Choroid plexus epithelial cell (primary cell): ENCODE data around the gene XIRP2.
"Not testable (repeated sequence)": the region's sequence is repeated elsewhere in the genome, so short reads cannot be mapped to it uniquely, and the experiment has no call there.

Experiments
- DNase-seq: peaks from one replicate; pipeline ENCODE4 v3.0.0-alpha.2; 2010; ENCODE audit warnings: low read depth
- H3K4me3 ChIP-seq: 2 replicates; pipeline ENCODE4 v1.5.1; 2011; ENCODE audit warnings: low read depth, mild to moderate bottlenecking, control low read depth, low read length, moderate library complexity
- TF ChIP-seq, protein P1 (sequence below): conservative IDR thresholded peaks from 2 replicates; pipeline ENCODE4 v1.5.1; 2011; ENCODE audit warnings: low read depth, mild to moderate bottlenecking, control low read depth, inconsistent platforms, low read length, moderate library complexity

XIRP2 gene

DNA sequence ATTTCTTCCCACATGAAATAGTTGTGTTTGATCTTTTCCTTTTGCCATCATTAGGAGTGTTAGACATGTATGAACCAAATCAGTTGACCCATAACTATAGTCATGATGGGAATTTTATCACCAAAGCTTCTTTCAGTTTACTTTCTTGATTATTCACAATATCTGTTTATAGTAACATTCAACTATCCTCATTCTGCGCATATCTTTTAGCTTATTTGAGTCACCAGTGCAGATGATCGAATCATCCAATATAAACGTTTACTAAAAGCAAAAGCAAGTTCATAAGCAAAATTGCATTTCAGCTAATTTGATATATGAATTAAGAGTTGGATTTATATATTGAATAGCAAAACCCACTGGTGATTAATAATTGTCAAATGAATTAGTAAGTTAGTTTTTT lies 216.4 kb downstream of the XIRP2 start:
- H3K4me3 ChIP-seq = no peak overlapping the region
- DNase-seq = no peak
- TF ChIP-seq, protein P1, sequence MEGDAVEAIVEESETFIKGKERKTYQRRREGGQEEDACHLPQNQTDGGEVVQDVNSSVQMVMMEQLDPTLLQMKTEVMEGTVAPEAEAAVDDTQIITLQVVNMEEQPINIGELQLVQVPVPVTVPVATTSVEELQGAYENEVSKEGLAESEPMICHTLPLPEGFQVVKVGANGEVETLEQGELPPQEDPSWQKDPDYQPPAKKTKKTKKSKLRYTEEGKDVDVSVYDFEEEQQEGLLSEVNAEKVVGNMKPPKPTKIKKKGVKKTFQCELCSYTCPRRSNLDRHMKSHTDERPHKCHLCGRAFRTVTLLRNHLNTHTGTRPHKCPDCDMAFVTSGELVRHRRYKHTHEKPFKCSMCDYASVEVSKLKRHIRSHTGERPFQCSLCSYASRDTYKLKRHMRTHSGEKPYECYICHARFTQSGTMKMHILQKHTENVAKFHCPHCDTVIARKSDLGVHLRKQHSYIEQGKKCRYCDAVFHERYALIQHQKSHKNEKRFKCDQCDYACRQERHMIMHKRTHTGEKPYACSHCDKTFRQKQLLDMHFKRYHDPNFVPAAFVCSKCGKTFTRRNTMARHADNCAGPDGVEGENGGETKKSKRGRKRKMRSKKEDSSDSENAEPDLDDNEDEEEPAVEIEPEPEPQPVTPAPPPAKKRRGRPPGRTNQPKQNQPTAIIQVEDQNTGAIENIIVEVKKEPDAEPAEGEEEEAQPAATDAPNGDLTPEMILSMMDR = no peak

DNA sequence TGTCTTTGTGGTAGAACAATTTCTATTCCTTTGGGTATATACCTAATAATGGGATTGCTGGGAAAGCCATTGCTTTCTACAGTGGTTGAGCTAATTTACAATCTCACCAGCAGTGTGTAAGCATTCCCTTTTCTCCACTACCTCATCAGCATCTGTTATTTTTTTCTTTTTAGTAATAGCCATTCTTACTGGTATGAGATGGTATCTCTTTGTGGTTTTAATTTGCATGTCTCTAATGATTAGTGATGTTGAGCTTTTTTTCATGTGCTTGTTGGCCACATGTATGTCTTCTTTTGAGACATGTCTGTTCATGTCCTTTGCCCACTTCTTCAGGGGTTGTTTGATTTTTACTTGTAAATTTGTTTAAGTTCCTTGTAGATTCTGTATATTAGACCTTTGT lies 221.4 kb downstream of the XIRP2 start:
- DNase-seq, H3K4me3 ChIP-seq: not testable (repeated sequence)

DNA sequence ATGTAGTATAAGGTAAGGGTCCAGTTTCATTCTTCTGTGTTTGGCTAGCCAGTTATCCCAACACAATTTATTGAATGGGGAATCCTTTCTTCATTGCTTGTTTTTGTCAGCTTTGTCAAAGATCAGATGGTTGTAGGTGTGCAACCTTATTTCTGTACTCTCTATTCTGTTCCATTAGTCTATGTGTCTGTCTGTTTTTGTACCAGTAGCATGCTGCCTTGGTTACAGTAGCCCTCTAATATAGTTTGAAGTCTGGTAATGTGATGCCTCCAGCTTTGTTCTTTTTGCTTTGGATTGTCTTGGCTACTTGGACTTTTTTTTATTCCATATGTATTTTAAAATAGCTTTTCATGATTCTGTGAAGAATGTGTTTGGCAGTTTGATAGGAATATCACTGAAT lies 222.1 kb downstream of the XIRP2 start:
- no peak overlapping the region for H3K4me3 ChIP-seq
- TF ChIP-seq, protein P1 = no peak
- no peak for DNase-seq

DNA sequence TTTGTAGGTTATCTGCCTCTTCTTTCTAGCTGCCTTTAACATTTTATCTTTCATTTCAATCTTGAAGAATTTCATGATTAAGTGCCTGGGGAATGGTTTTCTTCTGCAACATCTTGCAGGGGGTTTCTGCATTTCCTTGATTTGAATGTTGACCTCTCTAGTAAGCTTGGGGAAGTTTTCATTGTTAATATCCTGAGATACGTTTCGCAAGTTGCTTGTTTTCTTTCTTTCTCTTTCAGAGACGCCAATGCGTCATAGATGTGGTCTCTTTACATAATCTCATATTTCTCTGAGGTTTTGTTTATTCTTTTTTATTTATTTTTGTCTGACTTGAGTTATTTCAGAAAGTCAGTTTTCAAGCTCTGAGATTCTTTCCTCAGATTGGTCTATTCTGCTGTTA lies 225.7 kb downstream of the XIRP2 start:
- peak overlapping the region; percentile 29 for H3K4me3 ChIP-seq
- TF ChIP-seq, protein P1 = no peak
- peak; percentile 86 for DNase-seq

DNA sequence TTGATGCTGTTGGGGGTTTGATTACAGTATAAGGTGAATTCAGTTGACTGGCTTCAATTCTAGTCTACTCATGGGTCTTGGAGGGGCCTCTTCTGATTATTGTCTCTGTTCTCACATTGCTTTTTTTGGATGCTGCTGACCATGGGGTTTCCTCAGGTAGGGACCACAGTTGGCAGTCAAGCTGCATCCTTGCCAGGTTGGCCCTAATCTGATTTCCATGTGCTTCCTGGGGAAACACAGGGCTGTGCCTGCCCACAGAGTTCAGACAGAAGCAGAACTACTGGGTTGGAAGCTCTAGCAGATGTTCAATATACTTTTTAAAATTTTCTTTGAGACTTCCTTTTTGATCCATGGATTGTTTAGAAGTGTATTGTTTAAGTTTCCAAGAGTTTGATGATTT lies 227.3 kb downstream of the XIRP2 start:
- TF ChIP-seq, protein P1 = no peak
- DNase-seq = no peak
- no peak overlapping the region for H3K4me3 ChIP-seq

DNA sequence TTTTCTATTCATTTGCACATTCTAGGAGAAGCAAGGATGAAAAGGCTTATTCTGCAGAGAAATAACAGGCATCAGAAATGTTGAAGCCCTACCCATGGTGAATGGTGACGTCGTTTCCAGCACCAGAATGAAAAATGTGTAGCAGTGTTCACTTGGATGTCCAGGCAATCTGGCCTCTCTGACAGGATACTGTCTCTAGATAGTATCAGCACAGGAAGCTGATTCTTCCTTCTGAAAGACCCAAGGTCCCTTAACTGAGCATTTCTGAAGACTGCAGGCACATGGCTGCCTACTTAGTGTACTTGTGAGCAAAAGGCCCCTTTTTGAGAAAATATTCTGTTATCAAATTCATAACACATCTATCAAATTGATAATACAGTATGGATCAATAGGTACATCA lies 234.1 kb downstream of the XIRP2 start:
- TF ChIP-seq, protein P1 = no peak
- DNase-seq = no peak
- no peak overlapping the region for H3K4me3 ChIP-seq

DNA sequence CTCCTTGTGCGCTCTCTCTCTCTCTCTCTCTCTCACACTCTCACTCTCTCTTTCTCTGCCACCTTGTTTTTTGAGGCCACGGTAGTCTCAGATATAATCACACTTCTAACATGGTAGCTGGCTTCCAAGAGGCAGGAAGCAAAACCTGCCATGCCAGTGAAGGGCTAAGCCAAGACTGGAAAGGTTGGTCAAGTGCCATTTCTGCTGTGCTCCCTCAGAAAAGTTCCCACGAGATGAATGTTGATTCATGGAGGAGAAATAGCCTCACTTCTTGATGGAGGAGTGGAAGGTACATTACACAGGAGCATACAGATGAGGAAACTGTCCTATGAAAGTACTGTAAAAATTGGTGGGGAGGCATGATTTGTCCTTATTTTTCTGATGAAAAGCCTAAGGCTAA lies 237.9 kb downstream of the XIRP2 start:
- no peak overlapping the region for H3K4me3 ChIP-seq
- DNase-seq = no peak
- TF ChIP-seq, protein P1 = no peak

DNA sequence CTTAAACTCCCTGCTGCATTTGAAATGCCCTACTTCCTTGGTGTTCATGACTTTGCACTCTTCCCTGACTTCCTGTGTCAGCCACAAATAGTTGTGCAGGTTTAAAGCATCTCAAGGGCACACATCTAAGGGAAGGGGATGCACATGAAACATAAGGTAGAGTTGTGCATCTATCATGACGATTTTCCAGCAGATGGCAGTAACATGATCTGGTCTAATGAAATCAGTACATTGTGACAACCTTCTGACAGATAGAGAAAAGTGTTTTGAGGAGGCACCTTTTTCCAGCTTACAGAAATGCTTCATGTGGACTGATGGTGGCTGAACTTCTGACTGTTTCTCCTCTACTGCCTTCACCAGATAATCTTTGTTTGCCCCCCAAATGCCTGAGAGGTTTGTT lies 238.9 kb downstream of the XIRP2 start:
- DNase-seq = peak; percentile 75
- H3K4me3 ChIP-seq = no peak overlapping the region
- TF ChIP-seq, protein P1 = peak; percentile 51
